Measurements from ENCODE around the gene ADAMTSL2.

The ADAMTSL2 gene

GRCh38 chr9:133584559-133585476 lies 50.3 kb downstream of the ADAMTSL2 start:
- no peak; the same call in 2 of the 3 replicates for ATAC-seq
- TF ChIP-seq GLIS3 (CRISPR knock-in tag; IDR thresholded peaks at IDR 0.05) (no peak), ISL1 (CRISPR knock-in tag; IDR thresholded peaks at IDR 0.05) (no peak), PPARA (CRISPR knock-in tag; IDR thresholded peaks at IDR 0.05; ENCODE audit: borderline replicate concordance) (no peak), ESRRG (CRISPR knock-in tag; IDR thresholded peaks at IDR 0.05) (no peak), CSRNP3 (CRISPR knock-in tag; IDR thresholded peaks at IDR 0.05) (no peak), POU6F1 (CRISPR knock-in tag; IDR thresholded peaks at IDR 0.05; ENCODE audit: borderline replicate concordance, low read depth) (no peak), ZNF8 (CRISPR knock-in tag; IDR thresholded peaks at IDR 0.05) (no peak), ZNF70 (CRISPR knock-in tag; IDR thresholded peaks at IDR 0.05) (no peak), BACH2 (CRISPR knock-in tag; IDR thresholded peaks at IDR 0.05; ENCODE audit: borderline replicate concordance) (no peak), TSHZ2 (CRISPR knock-in tag; IDR thresholded peaks at IDR 0.05) (no peak), RARB (CRISPR knock-in tag; IDR thresholded peaks at IDR 0.05) (no peak), ARNTL (CRISPR knock-in tag; IDR thresholded peaks at IDR 0.05; ENCODE audit: borderline replicate concordance, low read depth) (no peak), ZNF565 (CRISPR knock-in tag; conservative IDR thresholded peaks at IDR 0.05; ENCODE audit: low read depth) (no peak), ZC3H10 (CRISPR knock-in tag; IDR thresholded peaks at IDR 0.05) (no peak), TOX (CRISPR knock-in tag; IDR thresholded peaks at IDR 0.05; ENCODE audit: borderline replicate concordance) (no peak), CSDC2 (CRISPR knock-in tag; IDR thresholded peaks at IDR 0.05) (no peak), ZFP30 (CRISPR knock-in tag; IDR thresholded peaks at IDR 0.05) (no peak), TCF4 (CRISPR knock-in tag; IDR thresholded peaks at IDR 0.05; ENCODE audit: borderline replicate concordance) (no peak)
- TF ChIP-seq, protein P1, sequence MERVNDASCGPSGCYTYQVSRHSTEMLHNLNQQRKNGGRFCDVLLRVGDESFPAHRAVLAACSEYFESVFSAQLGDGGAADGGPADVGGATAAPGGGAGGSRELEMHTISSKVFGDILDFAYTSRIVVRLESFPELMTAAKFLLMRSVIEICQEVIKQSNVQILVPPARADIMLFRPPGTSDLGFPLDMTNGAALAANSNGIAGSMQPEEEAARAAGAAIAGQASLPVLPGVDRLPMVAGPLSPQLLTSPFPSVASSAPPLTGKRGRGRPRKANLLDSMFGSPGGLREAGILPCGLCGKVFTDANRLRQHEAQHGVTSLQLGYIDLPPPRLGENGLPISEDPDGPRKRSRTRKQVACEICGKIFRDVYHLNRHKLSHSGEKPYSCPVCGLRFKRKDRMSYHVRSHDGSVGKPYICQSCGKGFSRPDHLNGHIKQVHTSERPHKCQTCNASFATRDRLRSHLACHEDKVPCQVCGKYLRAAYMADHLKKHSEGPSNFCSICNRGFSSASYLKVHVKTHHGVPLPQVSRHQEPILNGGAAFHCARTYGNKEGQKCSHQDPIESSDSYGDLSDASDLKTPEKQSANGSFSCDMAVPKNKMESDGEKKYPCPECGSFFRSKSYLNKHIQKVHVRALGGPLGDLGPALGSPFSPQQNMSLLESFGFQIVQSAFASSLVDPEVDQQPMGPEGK (CRISPR knock-in tag; IDR thresholded peaks at IDR 0.05; ENCODE audit: borderline replicate concordance) = no peak

DNA sequence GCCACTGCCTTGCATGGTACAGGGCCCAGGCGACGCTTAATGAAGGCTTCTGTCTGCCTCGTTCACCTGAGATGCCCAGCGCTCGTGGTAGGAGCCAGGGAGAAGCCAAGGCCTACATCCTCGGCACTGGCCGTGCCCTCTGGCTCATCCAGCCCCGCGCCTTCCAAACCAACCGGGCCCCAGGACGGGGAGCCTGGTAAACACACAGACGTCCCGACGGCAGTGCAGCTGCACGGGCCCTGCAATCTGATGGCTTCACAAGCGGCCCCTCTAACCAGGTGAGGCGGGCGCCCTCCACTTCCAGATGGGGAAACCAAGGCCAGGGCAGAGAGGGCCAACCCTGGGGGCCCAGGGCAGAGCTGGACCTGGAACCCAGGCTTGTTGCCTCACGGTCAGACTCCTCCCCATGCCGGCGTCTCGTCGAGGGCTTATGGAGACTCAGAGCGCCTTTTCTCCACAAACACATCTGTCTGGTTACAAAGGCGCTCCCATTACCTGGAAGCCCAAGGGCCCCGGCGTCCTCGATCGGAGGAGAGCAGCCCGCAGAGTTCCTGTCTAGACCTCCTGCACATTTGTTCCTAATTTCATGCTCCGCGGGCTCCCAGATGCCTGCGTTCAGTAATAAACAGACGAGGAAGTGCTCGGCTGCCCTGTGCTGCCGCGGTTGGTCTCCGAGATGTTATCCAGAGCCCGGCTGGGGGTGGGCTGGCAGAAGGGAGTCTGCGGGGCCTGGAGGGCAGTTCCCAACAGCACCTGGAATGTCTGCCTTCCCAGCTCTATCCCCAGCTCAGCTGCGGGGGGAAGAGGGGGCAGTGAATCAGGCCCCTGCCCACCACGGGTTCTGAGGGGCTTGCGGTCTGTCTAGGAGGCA lies 51.2 kb downstream of the ADAMTSL2 start:
- ATAC-seq = peak; percentile 56
- TF ChIP-seq BACH2 (CRISPR knock-in tag; IDR thresholded peaks at IDR 0.05; ENCODE audit: borderline replicate concordance) (no peak), TSHZ2 (CRISPR knock-in tag; IDR thresholded peaks at IDR 0.05) (peak; percentile 88), CSDC2 (CRISPR knock-in tag; IDR thresholded peaks at IDR 0.05) (no peak), ARNTL (CRISPR knock-in tag; IDR thresholded peaks at IDR 0.05; ENCODE audit: borderline replicate concordance, low read depth) (no peak), CREB5 (CRISPR knock-in tag; IDR thresholded peaks at IDR 0.05; ENCODE audit: low read depth) (no peak), TCF4 (CRISPR knock-in tag; IDR thresholded peaks at IDR 0.05; ENCODE audit: borderline replicate concordance) (peak; percentile 93), ZNF70 (CRISPR knock-in tag; IDR thresholded peaks at IDR 0.05) (0 out of 2 replicates have a peak, but pooled peaks have one; percentile 36), ZNF565 (CRISPR knock-in tag; conservative IDR thresholded peaks at IDR 0.05; ENCODE audit: low read depth) (no peak), ZFP30 (CRISPR knock-in tag; IDR thresholded peaks at IDR 0.05) (no peak), ZC3H10 (CRISPR knock-in tag; IDR thresholded peaks at IDR 0.05) (no peak)
- TF ChIP-seq, protein P1 (CRISPR knock-in tag; IDR thresholded peaks at IDR 0.05; ENCODE audit: borderline replicate concordance) = no peak
